ENCODE measurements around the gene BPIFB4. TPM values are rescaled to one million over a fixed set of nuclear protein-coding genes. Genes with fewer than 3 reads are reported as not detected.
"Not testable (repeated sequence)": the region's sequence is repeated elsewhere in the genome, so short reads cannot be mapped to it uniquely, and the experiment has no call there.

The BPIFB4 gene
- polyA plus RNA-seq (ENCODE audit: insufficient read depth in 1 of 5, insufficient read length in 5 of 5, low replicate concordance in 1 of 5): not detected
- long read RNA-seq, donor 1: 0 reads
- long read RNA-seq, donor 2: 0 reads
- long read RNA-seq, donor 3: 0 reads
- long read RNA-seq, donor 4: 0 reads
- long read RNA-seq, donor 5: 0 reads
- long read RNA-seq, donor 6: 0 reads
- long read RNA-seq, donor 7: 0 reads
- long read RNA-seq, donor 8: 0 reads

GRCh38 chr20:33079259-33079658, at the start of gene BPIFB4:
Gene BPIFB4, plus strand, starts transcription at chr20:33079643. Its CDS starts 1,884 bp downstream, at chr20:33081527.
- DNase-seq: no peak

- no peak for DNase-seq
These were observed 49.4 kb upstream of the BPIFB4 start for GRCh38 chr20:33030076-33030475.

- no peak for DNase-seq
These were observed 48.9 kb upstream of the BPIFB4 start for GRCh38 chr20:33030569-33030968.

DNA sequence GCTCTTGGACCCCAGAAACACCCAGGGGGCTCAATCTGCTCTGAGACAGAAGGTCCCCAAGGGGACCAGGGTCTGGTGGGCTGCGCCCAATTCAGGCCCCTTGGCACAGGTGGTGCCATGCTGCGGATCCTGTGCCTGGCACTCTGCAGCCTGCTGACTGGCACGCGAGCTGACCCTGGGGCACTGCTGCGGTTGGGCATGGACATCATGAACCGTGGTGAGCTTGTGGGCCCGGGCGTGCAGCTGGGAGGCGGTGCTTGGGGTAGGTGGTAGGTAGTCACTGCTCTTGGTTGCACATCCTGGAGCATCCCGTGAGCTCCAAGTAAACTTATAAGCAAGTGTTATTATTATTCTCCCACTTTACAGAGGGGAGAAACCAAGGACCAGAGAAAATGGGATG, 47.9 kb upstream of the BPIFB4 start, which contains the start of gene BPIFB6:
TSS of gene BPIFB6 (plus strand) at position 118 of the 400 bp plus-strand sequence. CDS start at position 118, 0 bp downstream.
- no peak for DNase-seq

DNA sequence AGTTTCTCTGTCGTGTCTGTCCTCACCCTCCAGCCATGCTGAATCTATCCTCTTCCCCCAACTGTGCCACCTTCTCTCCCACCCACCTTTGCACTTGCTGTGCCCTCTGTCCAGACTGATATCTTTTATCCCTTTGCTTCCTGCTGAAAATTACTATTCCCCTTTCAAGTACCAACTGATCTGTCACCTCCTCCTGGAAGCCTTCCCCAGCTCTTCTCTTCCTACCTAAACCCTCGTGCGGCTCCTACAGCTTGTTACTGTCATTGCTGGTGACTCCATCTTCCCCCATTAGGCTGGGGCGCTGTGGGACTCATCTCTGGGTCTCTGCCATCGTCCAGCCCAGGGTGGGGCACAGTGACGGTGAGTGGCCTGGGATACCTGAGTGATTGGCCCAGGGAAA, 46.9 kb upstream of the BPIFB4 start:
- DNase-seq: no peak

DNA sequence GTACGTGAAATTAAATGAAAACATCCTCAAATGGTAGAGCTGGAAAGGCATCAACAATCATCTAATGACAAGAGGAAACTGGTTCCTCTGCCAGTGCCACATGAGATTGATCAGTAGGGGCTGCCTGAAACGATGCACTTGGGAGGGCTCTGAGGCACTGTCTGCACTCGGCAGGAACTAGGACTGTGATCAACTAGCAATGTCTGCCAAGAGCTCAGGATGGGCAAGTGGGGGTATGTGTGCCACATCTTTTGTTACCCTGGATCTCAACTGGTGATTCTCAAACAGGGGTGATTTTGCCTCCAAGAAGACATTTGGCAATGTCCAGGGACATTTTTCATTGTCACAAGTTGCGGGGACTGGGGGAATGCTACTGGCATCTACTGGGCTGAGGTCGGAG, 46.1 kb upstream of the BPIFB4 start:
- DNase-seq: no peak

GRCh38 chr20:33034115-33034514, 45.3 kb upstream of the BPIFB4 start:
- no peak for DNase-seq

DNA sequence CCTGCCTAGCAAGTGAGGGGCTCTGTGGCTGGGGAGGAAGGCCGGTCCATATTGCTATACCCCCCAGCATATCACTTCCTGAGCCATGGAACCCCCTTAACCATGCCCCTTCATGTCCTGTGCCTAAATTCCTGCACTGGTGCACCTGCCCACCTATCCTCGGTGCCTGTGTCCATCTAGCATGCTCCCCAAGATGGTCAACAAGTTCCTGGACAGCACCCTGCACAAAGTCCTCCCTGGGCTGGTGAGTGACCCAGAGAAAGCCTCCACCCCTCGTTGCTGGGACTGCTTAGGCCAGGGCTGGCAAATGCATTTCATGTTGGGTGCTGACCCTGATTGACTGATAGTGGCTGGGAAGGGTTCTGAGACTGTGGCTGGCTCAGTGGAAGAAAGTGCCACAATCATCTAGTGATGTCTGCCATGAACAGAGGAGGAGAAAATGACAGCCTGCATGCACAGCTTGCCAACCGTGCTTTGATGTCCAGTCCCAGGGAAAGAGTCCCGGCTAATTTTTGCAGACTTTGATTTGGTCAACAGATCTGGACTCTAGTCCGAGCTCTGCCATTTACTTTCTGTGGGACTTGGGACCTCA, 44.4 kb upstream of the BPIFB4 start:
- no peak for DNase-seq

GRCh38 chr20:33037456-33037855, 42.0 kb upstream of the BPIFB4 start:
- no peak for DNase-seq

- no peak for DNase-seq
These were observed 41.2 kb upstream of the BPIFB4 start for GRCh38 chr20:33038243-33038642.

DNA sequence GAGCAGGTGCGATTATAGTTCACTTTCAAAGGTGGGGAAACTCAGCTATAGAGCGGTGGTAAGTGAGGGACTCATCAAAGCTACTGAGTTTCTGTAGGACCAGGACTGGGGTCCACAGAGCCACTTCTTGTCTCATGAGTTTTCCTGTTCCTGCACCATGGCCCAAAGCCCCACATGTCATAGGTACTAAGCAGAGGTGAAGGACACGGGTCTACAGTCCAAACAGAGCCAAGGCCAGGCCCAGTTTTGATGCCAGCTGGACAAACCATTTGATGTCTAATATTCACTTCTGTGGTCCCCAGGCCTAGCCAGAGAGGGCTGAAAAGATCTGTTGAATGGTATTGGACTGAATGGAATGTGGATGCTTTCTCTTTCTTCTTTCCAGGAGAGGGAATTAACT, 37.0 kb upstream of the BPIFB4 start:
- no peak for DNase-seq

DNA sequence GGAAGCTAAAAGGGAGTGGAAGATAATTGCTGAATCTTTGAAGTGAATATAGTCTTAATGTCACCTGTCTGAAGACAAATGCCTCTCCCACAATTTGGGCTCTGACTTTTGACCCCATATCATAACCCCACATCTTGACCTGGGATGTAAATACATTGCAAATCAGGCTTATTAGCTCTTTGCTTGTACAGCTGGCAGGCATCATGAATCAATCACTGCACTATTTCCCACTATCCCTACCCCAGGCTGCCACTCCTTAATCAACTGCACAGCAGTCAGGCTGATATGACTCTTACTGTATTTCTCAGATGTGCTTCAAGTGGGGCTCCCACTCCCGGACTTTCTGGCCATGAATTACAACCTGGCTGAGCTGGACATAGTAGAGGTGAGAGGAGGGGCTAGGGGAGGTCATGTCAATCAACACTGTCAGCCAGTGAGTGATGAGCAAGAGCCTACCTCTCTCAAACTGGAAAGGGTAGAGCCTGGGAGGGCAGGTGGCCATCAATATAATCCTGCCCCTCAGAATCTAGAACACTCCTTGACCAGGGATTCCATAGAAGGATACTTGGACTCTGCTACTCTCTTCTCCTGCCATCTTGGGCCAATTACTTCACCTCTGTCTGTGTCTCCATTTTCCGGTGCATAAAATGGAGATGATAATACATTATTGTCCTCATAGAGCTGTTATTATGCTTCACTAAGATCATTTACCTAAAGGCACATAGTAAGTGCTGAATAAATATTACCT, 36.3 kb upstream of the BPIFB4 start:
- no peak for DNase-seq

DNA sequence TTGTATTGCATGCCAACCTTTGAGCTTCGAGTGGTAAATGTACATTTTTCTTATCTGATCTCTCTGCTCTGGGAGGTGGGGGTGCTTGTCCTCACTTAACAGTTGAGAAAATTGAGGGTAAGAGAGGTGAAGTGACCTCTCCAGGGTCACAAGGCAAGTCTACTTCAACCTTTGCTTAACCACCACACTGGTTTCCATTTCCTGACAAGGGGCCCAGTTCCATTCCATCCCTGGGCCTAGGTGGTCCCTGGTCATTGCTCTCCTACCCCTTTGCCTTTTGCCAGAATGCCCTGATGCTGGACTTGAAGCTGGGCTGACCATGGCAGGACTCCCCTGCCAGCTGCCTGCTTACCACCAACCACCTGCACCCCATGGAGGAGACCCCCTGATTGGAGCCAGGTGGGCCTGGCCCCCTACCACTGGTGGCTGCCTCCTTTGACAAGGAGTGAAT, 35.7 kb upstream of the BPIFB4 start:
- DNase-seq: no peak

GRCh38 chr20:33045129-33045721, 34.2 kb upstream of the BPIFB4 start:
- DNase-seq: not testable (repeated sequence)

DNA sequence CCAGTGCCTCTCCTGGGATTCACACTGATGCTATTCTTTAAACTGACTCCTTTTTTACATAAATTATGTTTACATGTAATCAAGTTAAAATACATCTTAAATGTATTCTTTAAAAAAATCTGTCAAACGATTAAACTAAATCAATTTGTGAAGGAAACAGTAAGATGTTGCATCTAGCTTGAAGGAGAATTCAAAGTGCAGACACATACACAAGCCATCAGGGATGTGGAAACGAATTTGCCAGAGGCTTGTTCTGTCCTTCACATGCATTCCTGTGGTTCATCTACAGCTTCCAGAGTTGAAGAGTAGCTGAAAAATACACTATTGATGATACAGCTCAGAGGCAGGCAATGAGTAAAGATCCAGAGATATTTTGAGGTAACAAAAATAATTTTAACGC, 33.0 kb upstream of the BPIFB4 start:
- DNase-seq: no peak

GRCh38 chr20:33051333-33051732, 28.1 kb upstream of the BPIFB4 start:
- no peak for DNase-seq

GRCh38 chr20:33053291-33054106, 25.9 kb upstream of the BPIFB4 start, which contains the start of gene BPIFB3:
Gene BPIFB3, plus strand, starts transcription at chr20:33053903. Its CDS starts 1,533 bp downstream, at chr20:33055436.
- no peak for DNase-seq

GRCh38 chr20:33054381-33054780, 25.1 kb upstream of the BPIFB4 start:
- no peak for DNase-seq

- no peak for DNase-seq
These were observed 24.7 kb upstream of the BPIFB4 start for GRCh38 chr20:33054791-33055190.

GRCh38 chr20:33059136-33059535, 20.3 kb upstream of the BPIFB4 start:
- DNase-seq: no peak

DNA sequence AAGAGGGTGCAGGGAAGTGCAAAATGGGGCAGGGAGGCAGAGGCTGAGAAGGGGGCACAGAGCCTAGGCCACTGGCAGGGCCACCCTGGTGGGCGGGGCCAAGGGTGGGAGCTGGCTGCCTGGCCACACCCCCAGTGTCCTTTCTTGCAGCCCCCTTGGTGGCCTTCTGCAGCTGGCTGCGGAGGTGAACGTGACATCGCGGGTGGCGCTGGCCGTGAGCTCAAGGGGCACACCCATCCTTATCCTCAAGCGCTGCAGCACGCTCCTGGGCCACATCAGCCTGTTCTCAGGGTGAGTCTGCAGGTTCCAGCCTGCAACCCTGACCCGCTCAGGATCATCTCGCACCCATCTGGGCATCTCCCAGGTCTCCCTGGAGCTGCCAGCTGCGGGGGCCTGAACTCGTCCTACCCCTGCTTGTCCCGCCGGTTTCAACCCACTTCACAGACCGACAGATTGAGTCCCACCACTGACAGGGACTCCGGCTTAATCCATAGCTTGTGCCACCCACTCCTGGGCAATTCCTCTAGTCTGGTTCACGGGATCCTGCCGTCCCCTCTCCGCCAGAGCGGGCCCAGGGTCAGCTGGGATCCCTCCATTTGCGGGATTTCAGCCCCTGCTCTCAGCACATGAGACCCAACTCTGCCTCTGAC, 19.6 kb upstream of the BPIFB4 start:
- no peak for DNase-seq
